ENCODE measurements around the gene CYB5D1.

The CYB5D1 gene

DNA sequence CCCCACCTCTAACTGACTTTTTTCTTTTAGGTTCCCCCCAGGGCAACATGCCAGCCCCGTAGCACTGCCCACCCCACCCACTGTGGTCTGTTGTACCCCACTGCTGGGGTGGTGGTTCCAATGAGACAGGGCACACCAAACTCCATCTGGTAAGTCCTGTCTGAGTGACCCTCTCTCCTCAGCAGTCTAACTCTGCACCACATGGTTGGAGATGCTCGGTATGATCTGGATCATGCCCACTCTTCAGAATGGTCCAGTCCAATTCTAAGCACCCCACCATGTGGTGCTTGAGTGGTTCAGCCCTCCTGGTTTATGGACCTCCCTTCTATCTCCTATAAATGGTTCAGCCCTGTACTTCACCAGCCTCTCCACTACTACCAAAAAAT, 17.9 kb upstream of the CYB5D1 start:
- Histone ChIP-seq H2BK5ac (ENCODE audit: low read length) (no peak overlapping the region), H3K9me3 (replicated peaks in 1 of 2; ENCODE audit: control insufficient read depth in 2 of 2, insufficient read depth in 1 of 2, low read depth in 1 of 2, low read length in 2 of 2) (no peaks in the 10 kb centered on the region), H3K27me3 (ENCODE audit: control insufficient read depth in 3 of 3, insufficient read depth in 3 of 3, low read depth in 1 of 3, low read length in 3 of 3) (no peaks in the 10 kb centered on the region), H4K91ac (ENCODE audit: low read depth, low read length, poor library complexity) (no peak overlapping the region), H3K4ac (ENCODE audit: low read length) (no peak overlapping the region), H3K4me3 (ENCODE audit: low read length in 2 of 2) (no peak overlapping the region), H3K27ac (replicated peaks; ENCODE audit: low read length) (no peak overlapping the region), H2AK5ac (ENCODE audit: low read depth, low read length) (no peak overlapping the region), H3K9ac (ENCODE audit: low read depth, low read length, poor library complexity) (no peak overlapping the region), H3K23ac (ENCODE audit: low read depth, low read length, poor library complexity) (no peak overlapping the region), H3K79me1 (ENCODE audit: low read depth, low read length) (peaks cover 16% of the 10 kb centered on the region), H3K4me1 (ENCODE audit: control insufficient read depth in 2 of 2, insufficient read depth in 1 of 2, low read depth in 1 of 2, low read length in 2 of 2) (peaks cover 34 to 43% of the 10 kb centered on the region in 2 donors), H4K8ac (ENCODE audit: low read depth, low read length) (no peak overlapping the region), H2BK12ac (ENCODE audit: low read length) (no peak overlapping the region), H2AFZ (ENCODE audit: low read length) (no peak overlapping the region), H3K18ac (ENCODE audit: low read length) (no peak overlapping the region), H3K4me2 (ENCODE audit: insufficient read depth, low read length, poor library complexity, severe bottlenecking) (peak overlapping the region; percentile 27), H3K36me3 (replicated peaks in 1 of 2; ENCODE audit: control insufficient read depth in 2 of 2, insufficient read depth in 2 of 2, low read length in 2 of 2) (peaks cover 5 to 15% of the 10 kb centered on the region in 2 donors), H2BK15ac (ENCODE audit: low read length) (no peak overlapping the region), H3K14ac (ENCODE audit: low read length) (no peak overlapping the region), H2BK120ac (ENCODE audit: low read depth, low read length) (no peak overlapping the region)
- DNase-seq (ENCODE audit: low spot score), result no peak
- WGBS, 2 donors (ENCODE audit: extremely low coverage in 2 of 2, insufficient read length in 2 of 2, insufficient replicate concordance in 1 of 2), result no CpG with 5 or more reads among the region's 2 CpGs

DNA sequence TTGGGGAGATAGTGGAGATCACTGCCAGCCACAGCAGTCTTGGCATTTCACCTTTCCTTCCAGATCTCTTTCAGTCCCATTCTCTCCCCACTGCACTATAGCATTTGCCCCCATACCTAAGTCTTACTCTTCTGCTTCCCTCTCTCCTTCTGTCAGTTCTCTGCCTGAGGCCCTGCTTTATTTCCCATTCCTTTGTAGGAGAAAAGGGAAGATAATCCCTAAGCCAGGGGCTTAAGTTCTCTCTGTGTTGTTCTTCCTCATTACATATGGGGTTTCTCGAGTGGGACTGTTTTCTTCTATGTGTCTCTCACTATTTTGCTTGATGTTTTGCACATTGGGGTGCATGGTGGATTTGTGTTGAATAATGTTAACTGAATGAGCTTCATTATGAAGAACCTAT, 17.4 kb upstream of the CYB5D1 start:
- peaks cover 21% of the 10 kb centered on the region for H3K79me1 ChIP-seq (ENCODE audit: low read depth, low read length)
- WGBS, 2 donors (ENCODE audit: extremely low coverage in 2 of 2, insufficient read length in 2 of 2, insufficient replicate concordance in 1 of 2), result no CpG with 5 or more reads among the region's 1 CpG
- H3K23ac ChIP-seq (ENCODE audit: low read depth, low read length, poor library complexity), result no peak overlapping the region
- no peaks in the 10 kb centered on the region for H3K27me3 ChIP-seq (ENCODE audit: control insufficient read depth in 3 of 3, insufficient read depth in 3 of 3, low read depth in 1 of 3, low read length in 3 of 3)
- peak overlapping the region; percentile 9 for H3K27ac ChIP-seq (replicated peaks; ENCODE audit: low read length)
- peaks cover 36 to 49% of the 10 kb centered on the region in 2 donors for H3K4me1 ChIP-seq (ENCODE audit: control insufficient read depth in 2 of 2, insufficient read depth in 1 of 2, low read depth in 1 of 2, low read length in 2 of 2)
- no peak overlapping the region for H3K4me3 ChIP-seq (ENCODE audit: low read length in 2 of 2)
- DNase-seq (ENCODE audit: low spot score), result no peak
- no peak overlapping the region for H3K18ac ChIP-seq (ENCODE audit: low read length)
- no peak overlapping the region for H2BK120ac ChIP-seq (ENCODE audit: low read depth, low read length)
- H2BK12ac ChIP-seq (ENCODE audit: low read length), result no peak overlapping the region
- no peak overlapping the region for H3K4ac ChIP-seq (ENCODE audit: low read length)
- H3K4me2 ChIP-seq (ENCODE audit: insufficient read depth, low read length, poor library complexity, severe bottlenecking), result no peak overlapping the region
- H2BK15ac ChIP-seq (ENCODE audit: low read length), result no peak overlapping the region
- no peak overlapping the region for H3K9ac ChIP-seq (ENCODE audit: low read depth, low read length, poor library complexity)
- H3K9me3 ChIP-seq (replicated peaks in 1 of 2; ENCODE audit: control insufficient read depth in 2 of 2, insufficient read depth in 1 of 2, low read depth in 1 of 2, low read length in 2 of 2), result no peaks in the 10 kb centered on the region
- H4K8ac ChIP-seq (ENCODE audit: low read depth, low read length), result no peak overlapping the region
- no peak overlapping the region for H4K91ac ChIP-seq (ENCODE audit: low read depth, low read length, poor library complexity)
- no peak overlapping the region for H2AK5ac ChIP-seq (ENCODE audit: low read depth, low read length)
- H2BK5ac ChIP-seq (ENCODE audit: low read length), result no peak overlapping the region
- peaks cover 9 to 21% of the 10 kb centered on the region in 2 donors for H3K36me3 ChIP-seq (replicated peaks in 1 of 2; ENCODE audit: control insufficient read depth in 2 of 2, insufficient read depth in 2 of 2, low read length in 2 of 2)
- H3K14ac ChIP-seq (ENCODE audit: low read length), result no peak overlapping the region
- no peak overlapping the region for H2AFZ ChIP-seq (ENCODE audit: low read length)

DNA sequence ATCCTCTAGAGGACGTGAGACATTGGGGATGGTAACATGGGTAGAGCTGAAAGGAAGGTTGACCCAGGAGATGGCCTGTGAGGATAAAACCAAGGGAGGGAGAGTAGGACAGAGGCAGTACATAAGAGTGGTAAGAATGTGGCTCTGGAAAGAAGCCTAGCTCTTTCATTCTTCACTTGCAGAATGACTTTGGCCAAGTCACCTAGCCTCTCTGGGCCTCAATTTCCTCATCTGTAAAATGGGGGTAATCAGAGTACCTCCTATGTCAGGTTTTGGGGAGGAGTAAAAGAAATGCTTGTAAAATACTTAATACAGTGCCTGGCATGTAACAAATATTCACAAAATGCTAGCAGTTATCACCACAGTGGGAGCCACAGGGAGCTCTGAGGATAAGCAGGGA, 16.9 kb upstream of the CYB5D1 start:
- peak overlapping the region; percentile 80 to 83 for H3K4me3 ChIP-seq (ENCODE audit: low read length in 2 of 2)
- no peak overlapping the region for H3K4ac ChIP-seq (ENCODE audit: low read length)
- H3K14ac ChIP-seq (ENCODE audit: low read length), result no peak overlapping the region
- peak overlapping the region; percentile 85 for H3K4me2 ChIP-seq (ENCODE audit: insufficient read depth, low read length, poor library complexity, severe bottlenecking)
- DNase-seq (ENCODE audit: low spot score), result no peak
- no peak overlapping the region for H3K18ac ChIP-seq (ENCODE audit: low read length)
- no peak overlapping the region for H3K23ac ChIP-seq (ENCODE audit: low read depth, low read length, poor library complexity)
- H2AK5ac ChIP-seq (ENCODE audit: low read depth, low read length), result no peak overlapping the region
- no CpG with 5 or more reads among the region's 1 CpG for whole genome bisulfite sequencing, 2 donors (ENCODE audit: extremely low coverage in 2 of 2, insufficient read length in 2 of 2, insufficient replicate concordance in 1 of 2)
- no peak overlapping the region for H4K91ac ChIP-seq (ENCODE audit: low read depth, low read length, poor library complexity)
- H2BK5ac ChIP-seq (ENCODE audit: low read length), result no peak overlapping the region
- H2BK120ac ChIP-seq (ENCODE audit: low read depth, low read length), result no peak overlapping the region
- H3K27ac ChIP-seq (replicated peaks; ENCODE audit: low read length), result peak overlapping the region; percentile 91
- H3K36me3 ChIP-seq (replicated peaks in 1 of 2; ENCODE audit: control insufficient read depth in 2 of 2, insufficient read depth in 2 of 2, low read length in 2 of 2), result peaks cover 12 to 25% of the 10 kb centered on the region in 2 donors
- H3K79me1 ChIP-seq (ENCODE audit: low read depth, low read length), result peaks cover 25% of the 10 kb centered on the region
- H3K9ac ChIP-seq (ENCODE audit: low read depth, low read length, poor library complexity), result peak overlapping the region; percentile 96
- H2BK12ac ChIP-seq (ENCODE audit: low read length), result no peak overlapping the region
- no peak overlapping the region for H4K8ac ChIP-seq (ENCODE audit: low read depth, low read length)
- H3K27me3 ChIP-seq (ENCODE audit: control insufficient read depth in 3 of 3, insufficient read depth in 3 of 3, low read depth in 1 of 3, low read length in 3 of 3), result no peaks in the 10 kb centered on the region
- no peaks in the 10 kb centered on the region for H3K9me3 ChIP-seq (replicated peaks in 1 of 2; ENCODE audit: control insufficient read depth in 2 of 2, insufficient read depth in 1 of 2, low read depth in 1 of 2, low read length in 2 of 2)
- peaks cover 36 to 49% of the 10 kb centered on the region in 2 donors for H3K4me1 ChIP-seq (ENCODE audit: control insufficient read depth in 2 of 2, insufficient read depth in 1 of 2, low read depth in 1 of 2, low read length in 2 of 2)
- no peak overlapping the region for H2BK15ac ChIP-seq (ENCODE audit: low read length)
- no peak overlapping the region for H2AFZ ChIP-seq (ENCODE audit: low read length)

DNA sequence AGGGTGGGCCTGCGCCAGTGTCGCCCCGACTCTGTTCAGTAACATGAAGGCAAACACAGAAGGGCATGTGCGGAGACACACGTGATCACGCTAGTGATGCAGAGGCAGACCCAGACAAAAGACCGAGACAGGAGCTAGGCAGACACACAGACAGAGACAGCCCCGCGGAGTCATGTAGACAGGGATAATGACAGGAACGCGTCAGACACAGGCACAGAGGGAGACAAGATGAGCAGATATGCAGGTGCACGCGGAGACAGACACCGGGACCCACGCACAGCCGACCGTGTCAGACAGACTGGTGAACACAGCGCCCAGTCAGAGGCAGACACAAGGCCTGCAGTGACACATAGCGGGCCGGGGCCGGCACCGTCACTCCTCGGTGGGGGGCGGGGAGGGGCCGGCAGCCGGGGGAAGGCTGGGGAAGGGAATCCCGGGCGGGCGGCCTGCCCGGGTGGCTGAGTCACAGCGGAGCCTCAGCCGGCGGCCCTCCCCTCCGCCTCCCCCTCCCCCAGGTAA, 16.3 kb upstream of the CYB5D1 start:
- Histone ChIP-seq H2BK12ac (ENCODE audit: low read length) (no peak overlapping the region), H3K14ac (ENCODE audit: low read length) (peak overlapping the region; percentile 64), H2AK5ac (ENCODE audit: low read depth, low read length) (peak overlapping the region; percentile 22), H3K27ac (replicated peaks; ENCODE audit: low read length) (peak overlapping the region; percentile 91), H3K27me3 (ENCODE audit: control insufficient read depth in 3 of 3, insufficient read depth in 3 of 3, low read depth in 1 of 3, low read length in 3 of 3) (no peaks in the 10 kb centered on the region), H4K8ac (ENCODE audit: low read depth, low read length) (no peak overlapping the region), H2BK120ac (ENCODE audit: low read depth, low read length) (no peak overlapping the region), H3K9ac (ENCODE audit: low read depth, low read length, poor library complexity) (peak overlapping the region; percentile 96), H4K91ac (ENCODE audit: low read depth, low read length, poor library complexity) (no peak overlapping the region), H3K79me1 (ENCODE audit: low read depth, low read length) (peaks cover 29% of the 10 kb centered on the region), H3K18ac (ENCODE audit: low read length) (peak overlapping the region; percentile 91), H2BK15ac (ENCODE audit: low read length) (peak overlapping the region; percentile 32), H3K4me1 (ENCODE audit: control insufficient read depth in 2 of 2, insufficient read depth in 1 of 2, low read depth in 1 of 2, low read length in 2 of 2) (peaks cover 36 to 49% of the 10 kb centered on the region in 2 donors), H3K9me3 (replicated peaks in 1 of 2; ENCODE audit: control insufficient read depth in 2 of 2, insufficient read depth in 1 of 2, low read depth in 1 of 2, low read length in 2 of 2) (no peaks in the 10 kb centered on the region), H2AFZ (ENCODE audit: low read length) (peak overlapping the region; percentile 87), H3K23ac (ENCODE audit: low read depth, low read length, poor library complexity) (peak overlapping the region; percentile 92), H2BK5ac (ENCODE audit: low read length) (peak overlapping the region; percentile 93), H3K36me3 (replicated peaks in 1 of 2; ENCODE audit: control insufficient read depth in 2 of 2, insufficient read depth in 2 of 2, low read length in 2 of 2) (peaks cover 17 to 31% of the 10 kb centered on the region in 2 donors), H3K4ac (ENCODE audit: low read length) (no peak overlapping the region), H3K4me2 (ENCODE audit: insufficient read depth, low read length, poor library complexity, severe bottlenecking) (peak overlapping the region; percentile 85), H3K4me3 (ENCODE audit: low read length in 2 of 2) (peak overlapping the region; percentile 80 to 83)
- WGBS, 2 donors (ENCODE audit: extremely low coverage in 2 of 2, insufficient read length in 2 of 2, insufficient replicate concordance in 1 of 2), result no CpG with 5 or more reads among the region's 34 CpGs
- DNase-seq (ENCODE audit: low spot score), result no peak

All from neuronal stem cell (in vitro differentiated cells).